ENCODE measurements around the gene FLT3. TPM values are rescaled to one million over a fixed set of nuclear protein-coding genes. Genes with fewer than 3 reads are reported as not detected.

The FLT3 gene
- total and polyA plus RNA-seq, 9 of the 15 experiments (the other 6 are each of a cell fraction or from before 2014, with no cell fraction given): not detected

- Histone ChIP-seq H3K27ac (ENCODE audit: extremely low read depth, low read depth, low read length) (no peak overlapping the region), H2AFZ (ENCODE audit: low read depth, low read length) (no peak overlapping the region), H4K20me1 (replicated peaks; ENCODE audit: control insufficient read depth, insufficient read depth, low read length) (no peaks in the 10 kb centered on the region), H3K4me1 (replicated peaks in 1 of 2; ENCODE audit: control insufficient read depth in 2 of 2, insufficient read depth in 2 of 2, low read length in 2 of 2) (no peaks in the 10 kb centered on the region), H3K4me2 (ENCODE audit: insufficient read depth, low read length) (no peak overlapping the region), H3K27me3 (ENCODE audit: control insufficient read depth in 2 of 2, insufficient read depth in 2 of 2, low read length in 2 of 2) (no peaks in the 10 kb centered on the region), H3K9me3 (replicated peaks; ENCODE audit: control insufficient read depth, insufficient read depth, low read depth, low read length) (no peaks in the 10 kb centered on the region), H3K9ac (ENCODE audit: insufficient read depth in 1 of 2, low read depth in 2 of 2, low read length in 2 of 2) (no peak overlapping the region), H3K36me3 (ENCODE audit: control insufficient read depth, insufficient read depth, low read length) (no peaks in the 10 kb centered on the region), H3K79me2 (ENCODE audit: control insufficient read depth, insufficient read depth, low read length) (no peaks in the 10 kb centered on the region), H3K9me1 (ENCODE audit: control insufficient read depth, insufficient read depth, low read length) (no peaks in the 10 kb centered on the region), H3K4me3 (no peak overlapping the region)
- ChIA-PET CTCF (ENCODE audit: low intra/inter-chr PET ratio) (no interaction called here), POLR2A (no interaction called here)
- ATAC-seq (no peak), FAIRE-seq (no peak), DNase-seq (ENCODE audit: extremely low read depth in 1 of 4, low spot score in 3 of 4) (no peak)
- no TSS peak for BruUV-seq (replicated peaks)
- TF ChIP-seq ZBTB43 (CRISPR knock-in tag; IDR thresholded peaks at IDR 0.05) (no peak), ZNF436 (CRISPR knock-in tag; IDR thresholded peaks at IDR 0.05) (no peak), PHF8 (IDR thresholded peaks at IDR 0.05; ENCODE audit: borderline replicate concordance, low read length) (no peak), ILK (tag; IDR thresholded peaks at IDR 0.05; ENCODE audit: borderline replicate concordance, low read depth) (no peak), TGIF2 (CRISPR knock-in tag; IDR thresholded peaks at IDR 0.05) (no peak)
- in situ Hi-C loops (cut with MboI): no loop called here
- intact Hi-C loops (cut with micrococcal nuclease): no loop called here
Observed at GRCh38 chr13:28128926-28129325, 28.6 kb upstream of the FLT3 start.

- Histone ChIP-seq H3K9me3 (replicated peaks; ENCODE audit: control insufficient read depth, insufficient read depth, low read depth, low read length) (no peaks in the 10 kb centered on the region), H3K4me3 (no peak overlapping the region), H3K9me1 (ENCODE audit: control insufficient read depth, insufficient read depth, low read length) (no peaks in the 10 kb centered on the region), H3K4me2 (ENCODE audit: insufficient read depth, low read length) (no peak overlapping the region), H2AFZ (ENCODE audit: low read depth, low read length) (no peak overlapping the region), H3K27me3 (ENCODE audit: control insufficient read depth in 2 of 2, insufficient read depth in 2 of 2, low read length in 2 of 2) (no peaks in the 10 kb centered on the region), H3K4me1 (replicated peaks in 1 of 2; ENCODE audit: control insufficient read depth in 2 of 2, insufficient read depth in 2 of 2, low read length in 2 of 2) (no peaks in the 10 kb centered on the region), H3K9ac (ENCODE audit: insufficient read depth in 1 of 2, low read depth in 2 of 2, low read length in 2 of 2) (no peak overlapping the region), H3K36me3 (ENCODE audit: control insufficient read depth, insufficient read depth, low read length) (no peaks in the 10 kb centered on the region), H4K20me1 (replicated peaks; ENCODE audit: control insufficient read depth, insufficient read depth, low read length) (no peaks in the 10 kb centered on the region), H3K79me2 (ENCODE audit: control insufficient read depth, insufficient read depth, low read length) (no peaks in the 10 kb centered on the region), H3K27ac (ENCODE audit: extremely low read depth, low read depth, low read length) (no peak overlapping the region)
- intact Hi-C loops (cut with micrococcal nuclease): no loop called here
- no peak for ATAC-seq
- in situ Hi-C loops (cut with MboI): no loop called here
- no peak for FAIRE-seq
- no TSS peak for BruUV-seq (replicated peaks)
- DNase-seq (ENCODE audit: extremely low read depth in 1 of 4, low spot score in 3 of 4): no peak
- POLR2A ChIA-PET: interaction anchor here (0.8 kb wide), 1 partner anchor 10 kb away, joined by 3 read pairs; no protein-coding TSS in a partner anchor
- CTCF ChIA-PET (ENCODE audit: low intra/inter-chr PET ratio): no interaction called here
- TF ChIP-seq POLR2G (IDR thresholded peaks at IDR 0.05; ENCODE audit: low read depth, low read length) (no peak), ATF2 (CRISPR knock-in tag; IDR thresholded peaks at IDR 0.05) (no peak), ERF (CRISPR knock-in tag; IDR thresholded peaks at IDR 0.05) (no peak), KLF16 (IDR thresholded peaks at IDR 0.05) (no peak)
Observed at GRCh38 chr13:28128030-28128429, 27.7 kb upstream of the FLT3 start.

All from K562 (cell line).